Measurements from ENCODE around the gene TAOK2.
"Not testable (repeated sequence)": the region's sequence is repeated elsewhere in the genome, so short reads cannot be mapped to it uniquely, and the experiment has no call there.

Gene TAOK2

DNA sequence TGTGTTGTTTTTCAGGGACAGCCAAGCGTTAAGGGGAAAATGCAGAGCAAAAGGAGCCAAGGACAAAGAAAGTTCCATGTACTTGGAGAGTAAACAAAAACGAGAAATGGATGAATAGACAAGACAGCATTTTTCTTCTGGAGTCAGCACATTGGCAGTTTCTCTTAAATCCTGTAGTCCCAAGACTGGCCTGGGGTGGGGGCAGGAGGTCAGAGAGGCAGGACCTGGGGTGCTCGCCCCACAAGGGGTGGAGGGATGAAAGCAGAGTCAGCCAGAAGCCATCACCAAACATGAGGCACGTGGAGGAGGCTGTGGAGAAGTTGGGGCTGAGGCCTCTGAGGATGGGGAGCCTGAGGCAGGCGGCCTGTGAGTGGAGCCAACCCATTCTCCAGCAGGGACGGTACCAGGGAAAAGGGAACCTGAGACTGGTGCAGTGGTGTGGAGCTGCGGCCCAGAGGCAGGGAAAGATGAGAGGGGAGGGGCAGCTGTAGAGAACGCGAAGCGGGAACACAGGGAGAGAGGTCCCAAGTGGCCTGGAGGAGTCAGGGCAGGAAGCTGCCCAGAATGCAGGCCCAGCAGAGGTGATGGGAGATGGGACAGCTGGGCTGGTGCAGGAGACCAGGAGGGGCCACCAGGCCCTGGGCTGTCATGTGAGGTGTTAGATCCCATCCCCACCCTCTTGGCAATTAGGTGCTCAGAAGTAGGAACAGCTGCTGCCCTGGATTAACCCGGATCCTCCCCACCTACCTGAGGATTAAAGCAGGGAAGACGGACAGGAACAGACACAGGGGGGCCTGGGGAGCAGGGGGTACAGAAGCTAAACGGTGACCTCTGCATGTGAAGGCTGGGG is 54.1 kb downstream of the TAOK2 start:
- Histone ChIP-seq H3K4me1 (ENCODE audit: insufficient read depth, low read length) (peaks cover 4% of the 10 kb centered on the region; the same call in 1 of the 2 replicates), H3K36me3 (ENCODE audit: insufficient read depth, low read length) (no peaks in the 10 kb centered on the region), H3K9ac (ENCODE audit: low read depth, low read length) (no peak overlapping the region), H3K9me3 (ENCODE audit: control insufficient read depth, insufficient read depth, low read length) (no peaks in the 10 kb centered on the region)

- Histone ChIP-seq H3K9me3 (ENCODE audit: control insufficient read depth, insufficient read depth, low read length) (no peaks in the 10 kb centered on the region), H3K4me1 (ENCODE audit: insufficient read depth, low read length) (peaks cover 4% of the 10 kb centered on the region; the same call in 1 of the 2 replicates), H3K36me3 (ENCODE audit: insufficient read depth, low read length) (no peaks in the 10 kb centered on the region), H3K9ac (ENCODE audit: low read depth, low read length) (no peak overlapping the region)
Observed at GRCh38 chr16:30028438-30029076, 54.9 kb downstream of the TAOK2 start.

- Histone ChIP-seq H3K9me3 (ENCODE audit: control insufficient read depth, insufficient read depth, low read length) (no peaks in the 10 kb centered on the region), H3K36me3 (ENCODE audit: insufficient read depth, low read length) (no peaks in the 10 kb centered on the region), H3K9ac (ENCODE audit: low read depth, low read length) (peak overlapping the region; percentile 34; the same call in 1 of the 2 replicates), H3K4me1 (ENCODE audit: insufficient read depth, low read length) (peaks cover 4% of the 10 kb centered on the region; the same call in 1 of the 2 replicates)
Observed at GRCh38 chr16:30030011-30030685, 56.5 kb downstream of the TAOK2 start.

GRCh38 chr16:30030841-30031413 is 57.3 kb downstream of the TAOK2 start, which contains the start of gene TLCD3B:
Gene TLCD3B, minus strand, starts transcription at chr16:30031271. Its CDS starts 744 bp downstream, at chr16:30030527.
- H3K36me3 ChIP-seq (ENCODE audit: insufficient read depth, low read length): no peaks in the 10 kb centered on the region
- H3K4me1 ChIP-seq (ENCODE audit: insufficient read depth, low read length): peaks cover 4% of the 10 kb centered on the region; the same call in 1 of the 2 replicates
- H3K9ac ChIP-seq (ENCODE audit: low read depth, low read length): peak within 1 kb of the TSS; percentile 43; the same call in 1 of the 2 replicates
- H3K9me3 ChIP-seq (ENCODE audit: control insufficient read depth, insufficient read depth, low read length): no peaks in the 10 kb centered on the region

- H3K4me1 ChIP-seq (ENCODE audit: insufficient read depth, low read length): peaks cover 4% of the 10 kb centered on the region; the same call in 1 of the 2 replicates
- peak overlapping the region; percentile 43; the same call in 1 of the 2 replicates for H3K9ac ChIP-seq (ENCODE audit: low read depth, low read length)
- no peaks in the 10 kb centered on the region for H3K36me3 ChIP-seq (ENCODE audit: insufficient read depth, low read length)
- no peaks in the 10 kb centered on the region for H3K9me3 ChIP-seq (ENCODE audit: control insufficient read depth, insufficient read depth, low read length)
Observed at GRCh38 chr16:30031477-30031918, 57.8 kb downstream of the TAOK2 start.

DNA sequence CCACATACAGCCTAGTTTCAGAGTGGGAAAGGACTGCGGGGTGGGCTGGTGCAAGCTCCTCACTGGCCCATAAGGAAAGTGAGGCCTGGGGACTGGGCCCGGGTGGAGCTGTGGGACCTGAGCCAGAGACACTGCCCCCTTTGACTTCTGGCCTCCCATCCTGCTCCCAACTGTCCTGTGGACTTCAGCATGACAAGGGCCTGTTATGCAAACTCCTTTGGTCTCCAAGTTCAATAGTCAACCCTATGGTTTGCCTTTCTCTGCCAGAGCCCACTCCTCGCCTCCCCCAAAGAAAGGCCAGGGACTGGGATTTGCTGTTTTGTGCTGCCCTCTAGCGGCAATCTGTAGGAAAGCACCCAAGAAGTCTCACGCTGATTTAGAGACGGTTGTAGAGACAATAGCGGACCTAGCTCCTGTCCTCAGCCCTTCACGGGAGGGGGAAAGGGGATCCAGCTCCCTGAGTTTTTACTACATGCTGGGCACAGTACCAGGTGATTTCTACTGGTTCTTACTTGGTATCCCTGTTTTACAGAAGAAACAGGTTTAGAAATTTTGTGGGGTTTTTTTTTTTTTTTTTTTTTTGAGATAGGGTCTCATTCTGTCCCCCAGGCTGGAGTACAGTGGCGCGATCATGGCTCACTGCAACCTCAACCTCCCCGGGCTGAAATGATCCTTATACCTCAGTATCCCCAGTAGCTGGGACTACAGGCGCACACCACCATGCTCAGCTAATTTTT is 58.6 kb downstream of the TAOK2 start:
- H3K36me3 ChIP-seq (ENCODE audit: insufficient read depth, low read length): no peaks in the 10 kb centered on the region
- peak overlapping the region; percentile 43; the same call in 1 of the 2 replicates for H3K9ac ChIP-seq (ENCODE audit: low read depth, low read length)
- peaks cover 4% of the 10 kb centered on the region; the same call in 1 of the 2 replicates for H3K4me1 ChIP-seq (ENCODE audit: insufficient read depth, low read length)
- no peaks in the 10 kb centered on the region for H3K9me3 ChIP-seq (ENCODE audit: control insufficient read depth, insufficient read depth, low read length)

GRCh38 chr16:30033270-30033669 is 59.6 kb downstream of the TAOK2 start:
- H3K36me3 ChIP-seq (ENCODE audit: insufficient read depth, low read length): no peaks in the 10 kb centered on the region
- H3K9ac ChIP-seq (ENCODE audit: low read depth, low read length): no peak overlapping the region

GRCh38 chr16:30040221-30040620 is 66.6 kb downstream of the TAOK2 start:
- Histone ChIP-seq H3K9ac (ENCODE audit: low read depth, low read length) (no peak overlapping the region), H3K4me1 (ENCODE audit: insufficient read depth, low read length) (no peaks in the 10 kb centered on the region), H3K9me3 (ENCODE audit: control insufficient read depth, insufficient read depth, low read length) (no peaks in the 10 kb centered on the region), H3K36me3 (ENCODE audit: insufficient read depth, low read length) (no peaks in the 10 kb centered on the region)

More at GRCh38 chr16:30033270-30033669, 59.6 kb downstream of the TAOK2 start:
- Histone ChIP-seq H3K4me1 (ENCODE audit: insufficient read depth, low read length) (peaks cover 4% of the 10 kb centered on the region; the same call in 1 of the 2 replicates), H3K9me3 (ENCODE audit: control insufficient read depth, insufficient read depth, low read length) (no peaks in the 10 kb centered on the region)

- not testable (repeated sequence) for H3K36me3 ChIP-seq (ENCODE audit: insufficient read depth, low read length); H3K4me1 ChIP-seq (ENCODE audit: insufficient read depth, low read length); H3K9me3 ChIP-seq (ENCODE audit: control insufficient read depth, insufficient read depth, low read length); H3K9ac ChIP-seq (ENCODE audit: low read depth, low read length)
Observed at GRCh38 chr16:30040690-30041089, 67.0 kb downstream of the TAOK2 start.

- Histone ChIP-seq H3K4me1 (ENCODE audit: insufficient read depth, low read length) (no peaks in the 10 kb centered on the region), H3K36me3 (ENCODE audit: insufficient read depth, low read length) (no peaks in the 10 kb centered on the region), H3K9ac (ENCODE audit: low read depth, low read length) (no peak overlapping the region), H3K9me3 (ENCODE audit: control insufficient read depth, insufficient read depth, low read length) (no peaks in the 10 kb centered on the region)
Observed at GRCh38 chr16:30041841-30042240, 68.2 kb downstream of the TAOK2 start.
